Measurements from ENCODE around the gene RGS3.

DNA sequence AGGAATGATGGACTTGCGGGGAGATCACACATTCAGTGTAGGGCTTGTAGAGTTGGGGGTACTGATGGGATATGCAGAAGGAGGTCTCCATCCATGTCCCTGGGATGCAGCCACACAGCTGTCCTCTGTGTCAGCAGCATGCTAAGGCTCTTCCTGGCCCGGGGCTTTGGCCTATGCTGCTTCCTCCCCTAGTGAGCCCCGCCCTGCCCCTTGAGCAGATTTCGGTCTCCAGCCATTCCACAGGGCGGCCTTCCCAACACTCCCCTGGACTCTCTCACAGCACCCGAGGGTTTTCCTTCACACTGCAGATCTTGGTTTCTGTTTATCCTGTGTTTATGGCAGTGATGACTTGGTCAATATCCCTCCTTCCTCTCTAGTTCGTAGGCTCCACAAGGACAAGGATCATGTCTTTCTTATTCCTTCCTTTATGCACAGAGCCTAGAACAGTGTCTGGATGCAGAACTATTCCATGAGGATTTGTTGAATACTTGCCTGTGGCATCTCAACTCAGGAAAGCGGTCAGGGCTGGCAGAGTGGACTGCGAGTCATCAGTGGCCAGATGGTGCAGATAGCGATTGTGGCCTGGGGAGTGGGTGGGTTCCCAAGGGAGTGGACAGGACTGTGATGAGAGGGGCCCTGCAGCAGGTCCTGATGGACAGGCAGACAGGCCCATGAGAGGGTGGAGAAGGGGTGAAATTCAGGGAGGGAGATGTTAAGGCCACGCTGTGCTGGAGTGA lies 114.2 kb downstream of the RGS3 start:
- TF ChIP-seq, protein P1, sequence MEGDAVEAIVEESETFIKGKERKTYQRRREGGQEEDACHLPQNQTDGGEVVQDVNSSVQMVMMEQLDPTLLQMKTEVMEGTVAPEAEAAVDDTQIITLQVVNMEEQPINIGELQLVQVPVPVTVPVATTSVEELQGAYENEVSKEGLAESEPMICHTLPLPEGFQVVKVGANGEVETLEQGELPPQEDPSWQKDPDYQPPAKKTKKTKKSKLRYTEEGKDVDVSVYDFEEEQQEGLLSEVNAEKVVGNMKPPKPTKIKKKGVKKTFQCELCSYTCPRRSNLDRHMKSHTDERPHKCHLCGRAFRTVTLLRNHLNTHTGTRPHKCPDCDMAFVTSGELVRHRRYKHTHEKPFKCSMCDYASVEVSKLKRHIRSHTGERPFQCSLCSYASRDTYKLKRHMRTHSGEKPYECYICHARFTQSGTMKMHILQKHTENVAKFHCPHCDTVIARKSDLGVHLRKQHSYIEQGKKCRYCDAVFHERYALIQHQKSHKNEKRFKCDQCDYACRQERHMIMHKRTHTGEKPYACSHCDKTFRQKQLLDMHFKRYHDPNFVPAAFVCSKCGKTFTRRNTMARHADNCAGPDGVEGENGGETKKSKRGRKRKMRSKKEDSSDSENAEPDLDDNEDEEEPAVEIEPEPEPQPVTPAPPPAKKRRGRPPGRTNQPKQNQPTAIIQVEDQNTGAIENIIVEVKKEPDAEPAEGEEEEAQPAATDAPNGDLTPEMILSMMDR (IDR thresholded peaks at IDR 0.05 in 2 of 3, conservative IDR thresholded peaks at IDR 0.05 in 1 of 3; ENCODE audit: control insufficient read depth in 2 of 3, extremely low read depth in 1 of 3, insufficient read depth in 1 of 3, low read depth in 3 of 3, low read length in 3 of 3): no peak
- TF ChIP-seq NFYB (IDR thresholded peaks at IDR 0.05; ENCODE audit: insufficient read depth, low read depth, low read length): no peak
- TF ChIP-seq TAF1 (IDR thresholded peaks at IDR 0.05; ENCODE audit: borderline replicate concordance, low read depth, low read length): no peak

Data from GM12878 (cell line).